HG03064 (cell line): ENCODE results near the gene ZNF577.

Source experiments
- ATAC-seq: cut with Tn5 transposase; IDR thresholded peaks from one replicate; pipeline ENCODE4 v1.9.1; 2021; ENCODE audit warnings: low read depth; ENCODE audit not compliant: unreplicated experiment

Gene ZNF577

GRCh38 chr19:51873097-51873496 is 14.7 kb downstream of the ZNF577 start:
- ATAC-seq = no peak

GRCh38 chr19:51861870-51862622 is 25.7 kb downstream of the ZNF577 start:
- no peak for ATAC-seq

GRCh38 chr19:51837145-51837544 is 50.6 kb downstream of the ZNF577 start:
- ATAC-seq = no peak

- ATAC-seq = no peak
Observed at GRCh38 chr19:51830274-51830673, 57.5 kb downstream of the ZNF577 start.

- ATAC-seq = no peak
Observed at GRCh38 chr19:51824281-51825005, 63.3 kb downstream of the ZNF577 start.

GRCh38 chr19:51822946-51823345 is 64.8 kb downstream of the ZNF577 start:
- ATAC-seq = no peak

GRCh38 chr19:51822325-51822724 is 65.4 kb downstream of the ZNF577 start:
- ATAC-seq = no peak

GRCh38 chr19:51821921-51822320 is 65.8 kb downstream of the ZNF577 start:
- no peak for ATAC-seq

GRCh38 chr19:51821456-51821855 is 66.3 kb downstream of the ZNF577 start:
- no peak for ATAC-seq
